C4-2B (cell line): Measurements from ENCODE around the gene PRSS33.

Experiments
- ZFX ChIP-seq: fragments of 450-650 bp; IDR thresholded peaks from 2 replicates; pipeline ENCODE4 v1.6.1; 2017
- TF ChIP-seq, protein P1 (sequence below): fragments of 450-650 bp; conservative IDR thresholded peaks from 2 replicates; pipeline ENCODE4 v1.5.1; 2017; ENCODE audit warnings: mild to moderate bottlenecking

DNA sequence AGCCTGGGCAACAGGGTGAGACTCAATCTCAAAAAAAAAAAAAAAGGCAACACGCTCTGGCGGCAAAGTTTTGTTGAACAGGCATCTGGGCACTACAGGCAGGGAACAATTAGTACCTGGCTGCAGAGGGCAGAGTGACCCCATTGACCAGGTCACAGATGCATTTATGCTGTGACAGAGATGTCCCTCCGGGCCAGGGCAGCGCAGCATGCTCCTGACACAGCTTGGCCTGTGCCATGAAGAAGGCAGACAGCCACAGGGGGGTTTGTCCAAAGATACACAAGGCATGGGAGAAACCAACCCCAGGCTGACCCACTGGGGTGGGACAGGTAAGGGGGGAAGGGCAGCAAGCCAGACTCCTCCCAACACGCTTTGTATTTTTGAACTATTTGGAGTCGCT lies 42.6 kb downstream of the PRSS33 start:
- TF ChIP-seq, protein P1, sequence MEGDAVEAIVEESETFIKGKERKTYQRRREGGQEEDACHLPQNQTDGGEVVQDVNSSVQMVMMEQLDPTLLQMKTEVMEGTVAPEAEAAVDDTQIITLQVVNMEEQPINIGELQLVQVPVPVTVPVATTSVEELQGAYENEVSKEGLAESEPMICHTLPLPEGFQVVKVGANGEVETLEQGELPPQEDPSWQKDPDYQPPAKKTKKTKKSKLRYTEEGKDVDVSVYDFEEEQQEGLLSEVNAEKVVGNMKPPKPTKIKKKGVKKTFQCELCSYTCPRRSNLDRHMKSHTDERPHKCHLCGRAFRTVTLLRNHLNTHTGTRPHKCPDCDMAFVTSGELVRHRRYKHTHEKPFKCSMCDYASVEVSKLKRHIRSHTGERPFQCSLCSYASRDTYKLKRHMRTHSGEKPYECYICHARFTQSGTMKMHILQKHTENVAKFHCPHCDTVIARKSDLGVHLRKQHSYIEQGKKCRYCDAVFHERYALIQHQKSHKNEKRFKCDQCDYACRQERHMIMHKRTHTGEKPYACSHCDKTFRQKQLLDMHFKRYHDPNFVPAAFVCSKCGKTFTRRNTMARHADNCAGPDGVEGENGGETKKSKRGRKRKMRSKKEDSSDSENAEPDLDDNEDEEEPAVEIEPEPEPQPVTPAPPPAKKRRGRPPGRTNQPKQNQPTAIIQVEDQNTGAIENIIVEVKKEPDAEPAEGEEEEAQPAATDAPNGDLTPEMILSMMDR = no peak
- TF ChIP-seq ZFX = no peak
